ENCODE results near the gene OPRD1.

DNA sequence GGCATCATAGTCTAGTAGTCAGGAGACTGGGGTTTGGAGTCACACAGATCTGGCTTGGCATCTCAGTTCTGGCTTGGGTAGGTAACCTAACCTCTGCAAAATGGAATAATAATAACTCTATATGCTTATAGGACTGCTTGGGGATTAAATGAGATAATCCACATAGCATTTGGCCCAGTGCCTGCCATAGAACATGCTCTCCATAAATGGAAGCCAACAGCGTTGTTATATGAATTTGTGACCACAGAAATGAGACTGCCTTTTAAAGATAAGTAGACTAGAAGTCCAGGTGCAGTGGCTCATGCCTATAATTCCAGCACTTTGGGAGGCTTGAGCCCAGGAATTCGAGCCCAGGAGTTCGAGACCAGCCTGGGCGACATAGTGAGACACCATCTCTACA lies 4.0 kb upstream of the OPRD1 start:
- TF ChIP-seq EZH2 (IDR thresholded peaks at IDR 0.05; ENCODE audit: borderline replicate concordance, low read depth, low read length, poor library complexity, severe bottlenecking), result no peak
- TF ChIP-seq, protein P1, sequence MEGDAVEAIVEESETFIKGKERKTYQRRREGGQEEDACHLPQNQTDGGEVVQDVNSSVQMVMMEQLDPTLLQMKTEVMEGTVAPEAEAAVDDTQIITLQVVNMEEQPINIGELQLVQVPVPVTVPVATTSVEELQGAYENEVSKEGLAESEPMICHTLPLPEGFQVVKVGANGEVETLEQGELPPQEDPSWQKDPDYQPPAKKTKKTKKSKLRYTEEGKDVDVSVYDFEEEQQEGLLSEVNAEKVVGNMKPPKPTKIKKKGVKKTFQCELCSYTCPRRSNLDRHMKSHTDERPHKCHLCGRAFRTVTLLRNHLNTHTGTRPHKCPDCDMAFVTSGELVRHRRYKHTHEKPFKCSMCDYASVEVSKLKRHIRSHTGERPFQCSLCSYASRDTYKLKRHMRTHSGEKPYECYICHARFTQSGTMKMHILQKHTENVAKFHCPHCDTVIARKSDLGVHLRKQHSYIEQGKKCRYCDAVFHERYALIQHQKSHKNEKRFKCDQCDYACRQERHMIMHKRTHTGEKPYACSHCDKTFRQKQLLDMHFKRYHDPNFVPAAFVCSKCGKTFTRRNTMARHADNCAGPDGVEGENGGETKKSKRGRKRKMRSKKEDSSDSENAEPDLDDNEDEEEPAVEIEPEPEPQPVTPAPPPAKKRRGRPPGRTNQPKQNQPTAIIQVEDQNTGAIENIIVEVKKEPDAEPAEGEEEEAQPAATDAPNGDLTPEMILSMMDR (conservative IDR thresholded peaks at IDR 0.05; ENCODE audit: low read depth, low read length), result no peak

All from A673 (cell line).